ENCODE data around the gene TIMP2. TPM values are rescaled to one million over a fixed set of nuclear protein-coding genes. Genes with fewer than 3 reads are reported as not detected.

The TIMP2 gene, protein sequence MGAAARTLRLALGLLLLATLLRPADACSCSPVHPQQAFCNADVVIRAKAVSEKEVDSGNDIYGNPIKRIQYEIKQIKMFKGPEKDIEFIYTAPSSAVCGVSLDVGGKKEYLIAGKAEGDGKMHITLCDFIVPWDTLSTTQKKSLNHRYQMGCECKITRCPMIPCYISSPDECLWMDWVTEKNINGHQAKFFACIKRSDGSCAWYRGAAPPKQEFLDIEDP
- total RNA-seq, result 31.5 and 56.5 TPM in 2 replicates

DNA sequence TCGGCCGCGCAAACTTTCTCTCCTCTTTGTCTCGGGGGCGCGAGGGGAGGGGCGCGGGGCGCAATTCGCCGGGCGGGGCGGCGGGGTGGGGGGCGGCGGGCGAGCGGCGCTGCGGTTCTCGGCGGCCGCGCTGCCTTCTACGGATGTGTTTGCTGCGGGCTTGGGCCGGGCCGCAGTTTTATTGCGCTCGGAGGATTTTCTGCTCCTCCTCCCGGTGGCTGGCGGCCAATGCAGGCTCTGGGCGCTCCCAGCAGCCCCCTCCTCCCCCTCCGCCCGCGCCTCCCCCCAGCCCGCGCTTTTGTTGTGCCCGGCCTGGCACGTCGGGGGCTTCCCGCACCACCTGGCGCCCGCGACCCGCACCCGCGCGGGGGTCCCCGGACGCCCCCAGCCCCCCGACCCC lies at the start of gene TIMP2:
Gene TIMP2 (minus strand): TSS at position 154 of the 400 bp plus-strand sequence. CDS start 299 bp downstream, outside the sequence.

DNA sequence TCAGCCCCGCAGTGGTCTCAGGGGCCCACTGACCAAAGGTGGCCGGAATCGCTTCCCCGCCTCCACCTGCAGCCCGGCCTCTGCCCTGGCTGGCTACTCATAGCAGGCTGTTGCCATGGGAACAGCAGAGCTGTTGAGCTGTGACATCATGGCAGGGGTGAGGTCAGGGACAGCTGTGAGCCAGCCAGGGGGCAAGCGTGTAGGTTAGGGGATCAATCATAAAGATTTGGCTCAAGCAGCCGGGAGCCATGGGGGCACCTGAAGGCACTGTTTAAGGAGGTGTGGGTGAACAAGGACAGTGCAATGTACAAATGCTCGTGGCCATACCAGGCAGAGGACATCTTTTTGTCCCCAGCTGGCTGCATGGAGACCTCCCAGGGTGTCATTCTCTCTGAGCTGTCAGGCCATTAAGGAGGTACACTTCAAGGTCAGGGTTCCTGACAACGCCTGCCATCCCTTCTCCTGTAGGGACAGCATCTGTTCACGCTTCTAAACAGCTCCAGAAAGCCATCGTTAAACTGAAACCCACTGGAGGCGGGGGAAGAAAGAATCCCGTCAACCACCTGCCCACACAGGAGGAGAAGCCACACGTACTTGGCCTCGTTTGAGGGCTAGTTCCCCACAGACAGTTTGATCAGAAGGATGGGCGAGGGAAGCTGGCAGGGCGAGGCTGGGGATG lies 21.9 kb downstream of the TIMP2 start, which contains the start of gene CEP295NL:
Gene CEP295NL (minus strand): TSS at position 101 of the 679 bp plus-strand sequence. CDS start 1,373 bp downstream, outside the sequence.

DNA sequence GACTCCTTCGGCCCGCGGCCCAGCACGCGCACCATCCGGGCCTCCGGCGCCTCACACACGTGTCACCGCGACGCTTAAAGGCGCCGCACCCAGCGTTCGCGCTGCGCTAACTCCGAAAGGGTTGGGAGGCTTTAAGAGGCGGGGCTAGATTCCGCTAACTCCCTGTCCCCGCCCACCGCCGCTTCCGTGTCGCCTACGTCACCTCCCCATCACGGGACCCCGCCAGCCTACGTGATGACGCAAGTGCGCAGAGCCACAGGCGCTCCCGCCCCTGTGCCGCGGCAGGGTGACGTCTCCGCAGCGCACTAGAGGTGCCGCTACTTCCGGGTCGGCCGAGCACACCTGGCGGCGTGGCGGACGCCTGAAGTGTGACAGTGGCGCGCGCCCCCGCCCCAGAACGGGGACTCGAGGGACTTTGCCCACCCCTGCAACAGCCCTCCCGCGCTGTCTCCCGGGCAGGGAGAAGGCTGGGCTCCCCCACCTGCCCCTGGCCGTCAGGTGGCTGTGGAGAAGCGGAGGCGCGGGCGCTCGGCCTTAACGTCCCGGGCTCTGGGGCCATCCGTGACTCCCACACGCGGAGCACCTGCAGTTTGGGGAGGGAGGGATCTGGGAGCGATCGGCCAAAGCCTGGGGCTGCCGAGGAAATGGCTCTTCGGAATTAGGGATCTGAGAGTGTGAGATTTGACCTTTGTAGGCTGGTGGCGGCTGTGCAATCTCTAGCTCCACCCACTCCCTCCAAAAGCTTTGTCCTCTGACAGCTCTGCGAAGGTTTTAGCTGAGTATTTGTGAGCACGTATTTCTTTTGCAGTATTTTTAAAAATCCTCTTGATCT lies 84.2 kb downstream of the TIMP2 start, which contains the start of gene USP36:
Gene USP36 (minus strand): TSS at position 35 of the 832 bp plus-strand sequence. CDS start 4,451 bp downstream, outside the sequence.

Other genes starting within 250 kb of the TIMP2 start
- 32.3 and 33.4 TPM in 2 replicates for gene CYTH1, start 143.1 kb downstream of the TIMP2 start, total RNA-seq
- 12.2 and 16.4 TPM in 2 replicates for gene USP36, start 84.6 kb downstream of the TIMP2 start, total RNA-seq
- 0.72 and 2.2 TPM in 2 replicates for gene CEP295NL, start 22.2 kb downstream of the TIMP2 start, total RNA-seq
- gene LGALS3BP, start 54.5 kb upstream of the TIMP2 start, total RNA-seq, result 1.4 and 79.9 TPM in 2 replicates
- gene CANT1, start 84.4 kb upstream of the TIMP2 start, total RNA-seq, result 42.6 and 47.4 TPM in 2 replicates
- 2.6 and 11.9 TPM in 2 replicates for gene C1QTNF1, start 98.8 kb upstream of the TIMP2 start, total RNA-seq
- gene ENGASE, start 149.4 kb upstream of the TIMP2 start, total RNA-seq, result 11.1 and 18.3 TPM in 2 replicates